Neural crest cell (in vitro differentiated cells): Measurements from ENCODE around the gene SLC13A2. TPM values are rescaled to one million over a fixed set of nuclear protein-coding genes. Genes with fewer than 3 reads are reported as not detected.
"Not testable (repeated sequence)": the region's sequence is repeated elsewhere in the genome, so short reads cannot be mapped to it uniquely, and the experiment has no call there.

ENCODE experiments used
- DNase-seq: peaks from one replicate; pipeline ENCODE4 v3.0.0; 2021; ENCODE audit warnings: low read depth, mixed read lengths, low spot score
- H3K27ac Mint-ChIP-seq: one replicate; pipeline ENCODE4 v1.8.0; 2021; ENCODE audit warnings: mild to moderate bottlenecking, mixed read lengths; ENCODE audit not compliant: unreplicated experiment
- H3K27me3 Mint-ChIP-seq: 2 replicates; pipeline ENCODE4 v1.8.0; 2021; ENCODE audit warnings: low read depth, mild to moderate bottlenecking, mixed read lengths
- H3K36me3 Mint-ChIP-seq: 2 replicates; pipeline ENCODE4 v1.8.0; 2021; ENCODE audit warnings: low read depth, mild to moderate bottlenecking, mixed read lengths
- H3K4me1 Mint-ChIP-seq: 2 replicates; pipeline ENCODE4 v1.8.0; 2021; ENCODE audit warnings: mixed read lengths
- H3K4me3 Mint-ChIP-seq: one replicate; pipeline ENCODE4 v1.8.0; 2021; ENCODE audit warnings: mild to moderate bottlenecking, mixed read lengths
- H3K9me3 Mint-ChIP-seq: 2 replicates; pipeline ENCODE4 v1.8.0; 2021; ENCODE audit warnings: mixed read lengths
- total RNA-seq: library from RNA; stranded (reverse); gene quantifications from 2 replicates; pipeline ENCODE4 v1.2.1, GENCODE V29; 2021
- TF ChIP-seq, protein P1 (sequence below): fragments of 200-600 bp; sonication (generic); conservative IDR thresholded peaks from 2 replicates; pipeline ENCODE4 v1.5.0; 2021; ENCODE audit warnings: antibody characterized with exemption, mild to moderate bottlenecking

SLC13A2 gene
- total RNA-seq, 1 donor from 2014 or later, result not detected

GRCh38 chr17:28518578-28518977 is 45.1 kb downstream of the SLC13A2 start:
- H3K4me3 Mint-ChIP-seq, result no peak overlapping the region
- H3K9me3 Mint-ChIP-seq, result no peaks in the 10 kb centered on the region
- DNase-seq, result no peak
- H3K36me3 Mint-ChIP-seq, result no peaks in the 10 kb centered on the region
- H3K27me3 Mint-ChIP-seq, result peaks cover 18% of the 10 kb centered on the region
- no peaks in the 10 kb centered on the region for H3K4me1 Mint-ChIP-seq
- H3K27ac Mint-ChIP-seq, result no peak overlapping the region
- TF ChIP-seq, protein P1, sequence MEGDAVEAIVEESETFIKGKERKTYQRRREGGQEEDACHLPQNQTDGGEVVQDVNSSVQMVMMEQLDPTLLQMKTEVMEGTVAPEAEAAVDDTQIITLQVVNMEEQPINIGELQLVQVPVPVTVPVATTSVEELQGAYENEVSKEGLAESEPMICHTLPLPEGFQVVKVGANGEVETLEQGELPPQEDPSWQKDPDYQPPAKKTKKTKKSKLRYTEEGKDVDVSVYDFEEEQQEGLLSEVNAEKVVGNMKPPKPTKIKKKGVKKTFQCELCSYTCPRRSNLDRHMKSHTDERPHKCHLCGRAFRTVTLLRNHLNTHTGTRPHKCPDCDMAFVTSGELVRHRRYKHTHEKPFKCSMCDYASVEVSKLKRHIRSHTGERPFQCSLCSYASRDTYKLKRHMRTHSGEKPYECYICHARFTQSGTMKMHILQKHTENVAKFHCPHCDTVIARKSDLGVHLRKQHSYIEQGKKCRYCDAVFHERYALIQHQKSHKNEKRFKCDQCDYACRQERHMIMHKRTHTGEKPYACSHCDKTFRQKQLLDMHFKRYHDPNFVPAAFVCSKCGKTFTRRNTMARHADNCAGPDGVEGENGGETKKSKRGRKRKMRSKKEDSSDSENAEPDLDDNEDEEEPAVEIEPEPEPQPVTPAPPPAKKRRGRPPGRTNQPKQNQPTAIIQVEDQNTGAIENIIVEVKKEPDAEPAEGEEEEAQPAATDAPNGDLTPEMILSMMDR, result no peak

DNA sequence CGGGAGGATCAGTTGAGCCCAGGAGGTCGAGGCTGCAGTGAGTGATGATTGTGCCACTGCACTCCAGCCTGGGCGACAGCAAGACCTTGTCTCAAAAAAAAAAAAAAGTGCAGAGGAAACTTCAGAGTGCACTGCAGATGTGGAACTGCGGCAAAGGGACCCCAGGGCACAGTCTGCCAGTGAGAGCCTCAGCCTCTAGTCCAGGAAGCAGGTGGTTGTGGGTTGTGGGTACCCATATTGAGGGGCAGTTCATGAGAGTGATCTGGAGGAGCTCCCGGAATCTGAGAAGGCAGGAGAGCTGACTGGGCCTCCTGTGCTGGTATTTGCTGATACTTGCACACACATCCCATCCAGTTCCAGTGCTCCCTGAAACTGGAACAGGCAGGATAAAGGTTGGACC is 45.8 kb downstream of the SLC13A2 start:
- Mint-ChIP-seq H3K27me3 (peaks cover 14% of the 10 kb centered on the region), H3K9me3 (no peaks in the 10 kb centered on the region), H3K27ac (no peak overlapping the region), H3K4me3 (no peak overlapping the region), H3K4me1 (no peaks in the 10 kb centered on the region), H3K36me3 (no peaks in the 10 kb centered on the region)
- TF ChIP-seq, protein P1, result no peak
- DNase-seq, result no peak

GRCh38 chr17:28520687-28521086 is 47.2 kb downstream of the SLC13A2 start:
- Mint-ChIP-seq H3K36me3 (no peaks in the 10 kb centered on the region), H3K4me3 (no peak overlapping the region), H3K27ac (peak overlapping the region; percentile 50), H3K27me3 (peaks cover 11% of the 10 kb centered on the region), H3K4me1 (no peaks in the 10 kb centered on the region), H3K9me3 (no peaks in the 10 kb centered on the region)
- no peak for DNase-seq
- TF ChIP-seq, protein P1, result no peak

DNA sequence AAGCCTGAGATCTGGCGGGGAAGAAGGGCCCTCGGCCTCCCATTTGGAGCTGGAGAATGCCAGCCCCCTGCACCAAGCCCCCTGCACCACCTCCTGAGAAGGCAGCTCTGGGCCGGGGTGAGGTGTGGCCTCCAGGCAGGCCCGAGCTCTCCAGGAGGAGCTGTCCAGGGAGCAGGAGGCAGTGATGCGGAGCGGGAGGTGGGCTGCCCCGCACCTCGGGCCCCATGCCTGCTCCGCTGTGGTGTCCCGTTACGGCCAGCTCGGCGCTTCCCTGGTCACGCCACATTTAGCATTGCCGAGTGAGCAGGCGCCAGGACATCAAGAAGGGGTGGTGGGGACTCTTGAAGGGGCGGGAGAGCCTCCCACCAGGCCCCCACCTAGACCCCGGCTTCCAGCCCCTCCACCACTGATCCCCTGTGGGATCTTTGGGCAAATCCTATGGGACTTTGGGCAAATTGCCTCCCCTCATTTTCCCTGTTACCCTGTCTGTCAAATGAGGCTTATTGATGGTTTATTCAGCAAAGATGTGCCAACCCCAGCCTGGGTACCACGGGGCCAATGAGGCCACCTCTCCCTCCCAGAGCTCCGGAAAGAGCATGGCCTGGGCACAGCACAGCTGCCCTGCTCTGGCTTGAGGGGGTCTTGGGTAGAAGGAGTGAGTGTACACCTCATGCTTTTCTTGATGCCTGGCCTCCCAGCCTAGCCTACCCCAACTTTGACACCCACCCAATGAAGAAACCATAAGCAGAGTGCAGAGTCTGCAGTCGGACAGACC is 48.1 kb downstream of the SLC13A2 start:
- H3K9me3 Mint-ChIP-seq, result no peaks in the 10 kb centered on the region
- H3K27ac Mint-ChIP-seq, result no peak overlapping the region
- H3K27me3 Mint-ChIP-seq, result peaks cover 11% of the 10 kb centered on the region

GRCh38 chr17:28522281-28522680 is 48.8 kb downstream of the SLC13A2 start:
- not testable (repeated sequence) for H3K27ac Mint-ChIP-seq, H3K4me1 Mint-ChIP-seq, DNase-seq, H3K9me3 Mint-ChIP-seq, H3K36me3 Mint-ChIP-seq, H3K4me3 Mint-ChIP-seq
- peaks cover 11% of the 10 kb centered on the region for H3K27me3 Mint-ChIP-seq

More for the DNA sequence above, 48.1 kb downstream of the SLC13A2 start:
- no peak for DNase-seq
- H3K4me3 Mint-ChIP-seq, result no peak overlapping the region
- TF ChIP-seq, protein P1, result no peak
- H3K4me1 Mint-ChIP-seq, result no peaks in the 10 kb centered on the region
- H3K36me3 Mint-ChIP-seq, result no peaks in the 10 kb centered on the region

DNA sequence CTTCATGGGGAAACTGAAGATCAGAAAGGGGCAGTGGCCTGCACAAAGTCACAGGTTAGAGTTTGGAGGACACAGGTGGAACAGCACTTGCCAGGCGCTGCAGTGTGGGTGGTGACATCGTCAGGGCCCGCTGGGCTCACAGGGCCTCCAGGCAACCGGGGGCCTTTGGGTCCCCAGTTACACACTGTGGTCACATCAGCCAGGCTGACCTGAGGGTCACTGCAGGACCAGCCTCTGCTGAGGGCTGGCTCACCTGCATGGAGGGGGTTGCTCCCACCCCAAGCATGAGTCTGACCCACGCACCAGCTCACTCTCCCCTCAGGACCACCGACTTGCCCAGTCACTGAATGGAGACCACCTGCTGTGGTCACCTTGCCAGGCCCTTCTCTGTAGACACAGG is 49.7 kb downstream of the SLC13A2 start:
- H3K27me3 Mint-ChIP-seq, result peaks cover 10% of the 10 kb centered on the region
- peak overlapping the region; percentile 43 for H3K27ac Mint-ChIP-seq
- no peak for DNase-seq
- H3K9me3 Mint-ChIP-seq, result no peaks in the 10 kb centered on the region
- no peak overlapping the region for H3K4me3 Mint-ChIP-seq
- H3K4me1 Mint-ChIP-seq, result no peaks in the 10 kb centered on the region
- TF ChIP-seq, protein P1, result no peak
- H3K36me3 Mint-ChIP-seq, result no peaks in the 10 kb centered on the region
